ENCODE measurements around the gene RSBN1L.

- TF ChIP-seq CTCF (conservative IDR thresholded peaks at IDR 0.05 in 1 of 2, IDR thresholded peaks at IDR 0.05 in 1 of 2; ENCODE audit: low read depth in 1 of 2, low read length in 2 of 2) (no peak), EZH2 (IDR thresholded peaks at IDR 0.05; ENCODE audit: low read length, missing control alignments) (no peak)
Observed at GRCh38 chr7:77813180-77813579, 116.9 kb downstream of the RSBN1L start.

Data from fibroblast of lung (primary cell).